KOPT-K1 (cell line): ENCODE data around the gene RIN3.

Experiments used
- H3K27ac ChIP-seq: fragments of 200-600 bp; sonication (generic); 2 replicates; pipeline ENCODE4 v1.5.1; 2016; ENCODE audit warnings: antibody characterized with exemption, mild to moderate bottlenecking, low read depth, low read length; ENCODE audit not compliant: poor library complexity, severe bottlenecking
- H3K36me3 ChIP-seq: fragments of 200-600 bp; sonication (generic); 2 replicates; pipeline ENCODE4 v1.5.1; 2017; ENCODE audit warnings: antibody characterized with exemption, mild to moderate bottlenecking, low read length, moderate library complexity; ENCODE audit not compliant: insufficient read depth
- H3K9me3 ChIP-seq: fragments of 200-600 bp; sonication (generic); 2 replicates; pipeline ENCODE4 v1.5.1; 2017; ENCODE audit warnings: antibody characterized with exemption, low read length, mild to moderate bottlenecking; ENCODE audit not compliant: insufficient read depth, poor library complexity, severe bottlenecking

The RIN3 gene

GRCh38 chr14:92546347-92547053, 32.9 kb downstream of the RIN3 start:
- H3K27ac ChIP-seq, result no peak overlapping the region
- H3K9me3 ChIP-seq, result no peaks in the 10 kb centered on the region
- H3K36me3 ChIP-seq, result no peaks in the 10 kb centered on the region

GRCh38 chr14:92549105-92549858, 35.7 kb downstream of the RIN3 start:
- H3K36me3 ChIP-seq, result no peaks in the 10 kb centered on the region
- H3K27ac ChIP-seq, result peak overlapping the region; percentile 69
- H3K9me3 ChIP-seq, result no peaks in the 10 kb centered on the region

GRCh38 chr14:92549859-92550230, 36.3 kb downstream of the RIN3 start:
- peak overlapping the region; percentile 69 for H3K27ac ChIP-seq
- H3K9me3 ChIP-seq, result no peaks in the 10 kb centered on the region
- H3K36me3 ChIP-seq, result no peaks in the 10 kb centered on the region

- peaks cover 9% of the 10 kb centered on the region for H3K36me3 ChIP-seq
- H3K27ac ChIP-seq, result peak overlapping the region; percentile 69
- no peaks in the 10 kb centered on the region for H3K9me3 ChIP-seq
These were observed 37.7 kb downstream of the RIN3 start for GRCh38 chr14:92551044-92551841.

- peak overlapping the region; percentile 69 for H3K27ac ChIP-seq
- no peaks in the 10 kb centered on the region for H3K9me3 ChIP-seq
- peaks cover 17% of the 10 kb centered on the region for H3K36me3 ChIP-seq
These were observed 38.5 kb downstream of the RIN3 start for GRCh38 chr14:92552066-92552465.

- Histone ChIP-seq H3K9me3 (no peaks in the 10 kb centered on the region), H3K27ac (peak overlapping the region; percentile 15), H3K36me3 (peaks cover 31% of the 10 kb centered on the region)
These were observed 39.9 kb downstream of the RIN3 start for GRCh38 chr14:92553438-92553837.

- H3K36me3 ChIP-seq, result peaks cover 52% of the 10 kb centered on the region
- H3K27ac ChIP-seq, result peak overlapping the region; percentile 1
- H3K9me3 ChIP-seq, result no peaks in the 10 kb centered on the region
These were observed 42.0 kb downstream of the RIN3 start for GRCh38 chr14:92555465-92556111.

GRCh38 chr14:92556255-92556741, 42.7 kb downstream of the RIN3 start:
- Histone ChIP-seq H3K27ac (peak overlapping the region; percentile 1), H3K9me3 (no peaks in the 10 kb centered on the region), H3K36me3 (peaks cover 57% of the 10 kb centered on the region)

- no peak overlapping the region for H3K27ac ChIP-seq
- H3K9me3 ChIP-seq, result no peaks in the 10 kb centered on the region
- peaks cover 63% of the 10 kb centered on the region for H3K36me3 ChIP-seq
These were observed 43.4 kb downstream of the RIN3 start for GRCh38 chr14:92556863-92557543.

GRCh38 chr14:92557544-92557912, 43.9 kb downstream of the RIN3 start:
- H3K36me3 ChIP-seq, result peaks cover 68% of the 10 kb centered on the region

GRCh38 chr14:92558319-92558718, 44.7 kb downstream of the RIN3 start:
- H3K9me3 ChIP-seq, result no peaks in the 10 kb centered on the region
- no peak overlapping the region for H3K27ac ChIP-seq
- peaks cover 74% of the 10 kb centered on the region for H3K36me3 ChIP-seq

More at GRCh38 chr14:92557544-92557912, 43.9 kb downstream of the RIN3 start:
- H3K27ac ChIP-seq, result no peak overlapping the region
- no peaks in the 10 kb centered on the region for H3K9me3 ChIP-seq

- no peaks in the 10 kb centered on the region for H3K9me3 ChIP-seq
- no peak overlapping the region for H3K27ac ChIP-seq
- peaks cover 86% of the 10 kb centered on the region for H3K36me3 ChIP-seq
These were observed 45.9 kb downstream of the RIN3 start for GRCh38 chr14:92559486-92559885.

GRCh38 chr14:92560106-92560865, 46.7 kb downstream of the RIN3 start:
- Histone ChIP-seq H3K36me3 (peaks cover 94% of the 10 kb centered on the region), H3K27ac (no peak overlapping the region), H3K9me3 (no peaks in the 10 kb centered on the region)
